ENCODE data around the gene GTF3C4.

GRCh38 chr9:132702254-132702653, 32.0 kb downstream of the GTF3C4 start:
- no peak for TF ChIP-seq POLR2AphosphoS5 (IDR thresholded peaks at IDR 0.05; ENCODE audit: low read depth, low read length)
- no peak for TF ChIP-seq POLR2A (IDR thresholded peaks at IDR 0.05; ENCODE audit: low read depth, low read length)
- TF ChIP-seq TAF1 (IDR thresholded peaks at IDR 0.05; ENCODE audit: borderline replicate concordance, low read depth, low read length): no peak
